HepG2 (cell line): ENCODE results near the gene CCDC192. TPM values are rescaled to one million over a fixed set of nuclear protein-coding genes. Genes with fewer than 3 reads are reported as not detected.

Experiments
- ATAC-seq: fragments of 200-7000 bp; cut with Tn5 transposase; 3 replicates; pipeline ENCODE4 v1.9.1; 2020; ENCODE audit warnings: mild to moderate bottlenecking, moderate library complexity
- BruUV-seq: library from RNA; stranded (reverse); fragments of 400-500 nt; replicated peaks from 2 replicates; lab custom pipeline; 2021; lab: Mats Ljungman, UMichigan
- CTCF ChIA-PET: fragments of 300-600 bp; formaldehyde crosslinking; extraction: SDS; loops from one replicate; lab custom pipeline; 2021; ENCODE audit warnings: low total read pairs, inconsistent platforms, low intra/inter-chr PET ratio; lab: Yijun Ruan, JAX
- POLR2A ChIA-PET: fragments of 350-600 bp; sonication (Branson Sonifier 250); formaldehyde crosslinking; loops from one replicate; lab custom pipeline; 2020; ENCODE audit warnings: antibody characterized with exemption, inconsistent platforms; lab: Yijun Ruan, JAX
- DNase-seq: peaks from one replicate; pipeline ENCODE4 v3.0.0-alpha.2; 2015; ENCODE audit warnings: low spot score
- FAIRE-seq: peaks from 3 replicates; lab custom pipeline; 2011; peaks lifted over from hg19 to GRCh38; lab: Jason Lieb, UNC
- H2AFZ ChIP-seq: one replicate; pipeline ENCODE4 v1.6.1; 2011; ENCODE audit warnings: low read length, inconsistent platforms
- H3K27ac ChIP-seq: fragments of 300-600 bp; 3 replicates; pipeline ENCODE4 v1.8.0; 2011; ENCODE audit warnings: mixed run types, mild to moderate bottlenecking, mixed read lengths, low read length, inconsistent platforms; ENCODE audit not compliant: insufficient read depth; ENCODE audit errors: extremely low read length
- H3K27me3 ChIP-seq, 2 experiments: fragments of 200-600 bp in 1 of 2; 2 replicates in 1 of 2; 3 replicates in 1 of 2; pipeline versions ENCODE4 v1.6.0 to v1.8.0; 2011; ENCODE audit warnings: low read length in 2 of 2, mild to moderate bottlenecking in 2 of 2, moderate library complexity in 2 of 2, inconsistent platforms in 1 of 2; ENCODE audit not compliant: insufficient read depth in 2 of 2, control insufficient read depth in 1 of 2
- H3K36me3 ChIP-seq, 2 experiments: fragments of 200-600 bp in 1 of 2; replicated peaks in 1 of 2; 2 replicates in 1 of 2; 3 replicates in 1 of 2; pipeline versions ENCODE4 v1.5.1 to v1.8.0; 2011; ENCODE audit warnings: low read length in 2 of 2, inconsistent platforms in 1 of 2; ENCODE audit not compliant: insufficient read depth in 2 of 2, control insufficient read depth in 1 of 2
- H3K4me1 ChIP-seq: 2 replicates; pipeline ENCODE4 v1.5.1; 2012; ENCODE audit warnings: low read length, inconsistent platforms; ENCODE audit not compliant: insufficient read depth
- H3K4me2 ChIP-seq: 2 replicates; pipeline ENCODE4 v1.6.0; 2011; ENCODE audit warnings: low read depth, low read length, inconsistent platforms
- H3K4me3 ChIP-seq, 3 experiments: fragments of 200-600 bp in 1 of 3; sonication (generic), shearing (Covaris generic) in 1 of 3; replicated peaks in 1 of 3; 2 replicates each; pipeline ENCODE4 v1.5.1; 2011 to 2016; ENCODE audit warnings: low read length in 3 of 3, inconsistent platforms in 2 of 3, low read depth in 2 of 3, mild to moderate bottlenecking in 2 of 3, control low read depth in 1 of 3, mixed read lengths in 1 of 3; ENCODE audit not compliant: insufficient read depth in 1 of 3
- H3K79me2 ChIP-seq: one replicate; pipeline ENCODE4 v1.6.1; 2011; ENCODE audit warnings: low read length, inconsistent platforms; ENCODE audit not compliant: insufficient read depth
- H3K9ac ChIP-seq: 2 replicates; pipeline ENCODE4 v1.6.0; 2011; ENCODE audit warnings: mild to moderate bottlenecking, low read depth, low read length, inconsistent platforms; ENCODE audit not compliant: insufficient read depth
- H3K9me3 ChIP-seq: 2 replicates; pipeline ENCODE4 v1.5.1; 2012; ENCODE audit warnings: mild to moderate bottlenecking, low read length
- H4K20me1 ChIP-seq: 2 replicates; pipeline ENCODE4 v1.6.0; 2011; ENCODE audit warnings: inconsistent platforms, mild to moderate bottlenecking, low read length, moderate library complexity; ENCODE audit not compliant: insufficient read depth
- ADNP ChIP-seq: sonication (generic); formaldehyde crosslinking; IDR thresholded peaks from 2 replicates; pipeline ENCODE4 v1.4.0; 2020; ENCODE audit warnings: missing genetic modification reagents
- CBX1 ChIP-seq: IDR thresholded peaks from one replicate; pipeline ENCODE4 v1.6.1; 2016; ENCODE audit warnings: antibody characterized with exemption, low read depth
- HES4 ChIP-seq: sonication (generic); formaldehyde crosslinking; IDR thresholded peaks from 2 replicates; pipeline ENCODE4 v1.9.0; 2021; ENCODE audit warnings: mild to moderate bottlenecking, missing genetic modification reagents, borderline replicate concordance
- SOX6 ChIP-seq, 2 experiments: fragments of 450-650 bp in 1 of 2; sonication (generic) in 1 of 2; formaldehyde crosslinking in 1 of 2; IDR thresholded peaks; 2 replicates each; pipeline versions ENCODE4 v1.4.0 to v1.6.1; 2017 to 2020; ENCODE audit warnings: antibody characterized with exemption in 1 of 2, mild to moderate bottlenecking in 1 of 2, missing genetic modification reagents in 1 of 2
- ZIK1 ChIP-seq: sonication (generic); formaldehyde crosslinking; IDR thresholded peaks from 2 replicates; pipeline ENCODE4 v1.5.0; 2020; ENCODE audit warnings: mild to moderate bottlenecking, low read depth, missing genetic modification reagents, borderline replicate concordance
- ZNF343 ChIP-seq: sonication (generic); formaldehyde crosslinking; IDR thresholded peaks from 2 replicates; pipeline ENCODE4 v1.4.0; 2020; ENCODE audit warnings: mild to moderate bottlenecking, missing genetic modification reagents
- WGBS: methylation state at CpG from one replicate; pipeline ENCODE4 v1.1.6; 2017; ENCODE audit warnings: low lambda C conversion rate; 5-methylcytosine and 5-hydroxymethylcytosine counted together
- in situ Hi-C: cut with HindIII; loops from 2 replicates; pipeline ENCODE4 v1.10.0; 2017; ENCODE audit warnings: low pct_unique_long_range_greater_than_20kb; ENCODE audit not compliant: extremely low pct_ligation_motif_present
- intact Hi-C: fragments of 100-400 bp; cut with micrococcal nuclease; formaldehyde crosslinking; loops from one replicate; pipeline ENCODE4 v1.10.0; 2022; ENCODE audit not compliant: unreplicated experiment
- polyA plus RNA-seq, 8 experiments: library from polyadenylated mRNA; depleted of rRNA in 3 of 8; stranded (reverse) in 7 of 8; unstranded in 1 of 8; fragments of >200 nt; fragmentation: Illumina TruSeq in 4 of 8; extraction: Trizol in 4 of 8; gene quantifications; 2 replicates each; pipeline versions ENCODE4 v1.2.1 to v1.2.3, GENCODE V29; 2011 to 2016; ENCODE audit warnings: low read depth in 4 of 8, missing spikeins in 1 of 8, mixed read lengths in 1 of 8; ENCODE audit not compliant: insufficient read depth in 1 of 8
- total RNA-seq, 5 experiments: library from RNA; depleted of rRNA; stranded (reverse); fragments of >200 nt; fragmentation: Illumina TruSeq; extraction: Trizol; gene quantifications; 2 replicates each; pipeline ENCODE4 v1.2.3, GENCODE V29; 2016; ENCODE audit warnings: low read depth in 1 of 5
- TF ChIP-seq, protein P1 (sequence below): sonication (generic); formaldehyde crosslinking; IDR thresholded peaks from 2 replicates; pipeline ENCODE4 v1.5.0; 2020; ENCODE audit warnings: mild to moderate bottlenecking, missing genetic modification reagents, borderline replicate concordance
- TF ChIP-seq, protein P2 (sequence below), 2 experiments: sonication (generic) in 1 of 2; formaldehyde crosslinking in 1 of 2; IDR thresholded peaks; 2 replicates each; pipeline versions ENCODE4 v1.6.1 to v1.9.0; 2014 to 2022; ENCODE audit warnings: antibody characterized with exemption in 1 of 2, borderline replicate concordance in 1 of 2, inconsistent platforms in 1 of 2, low read depth in 1 of 2, missing genetic modification reagents in 1 of 2

Gene CCDC192
- total and polyA plus RNA-seq, 2 of the 13 experiments (the other 11 are each of a cell fraction or from before 2014, with no cell fraction given), result not detected

GRCh38 chr5:127940854-127941253 lies 237.7 kb downstream of the CCDC192 start:
- no peaks in the 10 kb centered on the region for H4K20me1 ChIP-seq
- H3K4me2 ChIP-seq, result no peak overlapping the region
- no peak for TF ChIP-seq ZIK1 (CRISPR knock-in tag)
- TF ChIP-seq ADNP (CRISPR knock-in tag), result no peak
- TF ChIP-seq, protein P1, sequence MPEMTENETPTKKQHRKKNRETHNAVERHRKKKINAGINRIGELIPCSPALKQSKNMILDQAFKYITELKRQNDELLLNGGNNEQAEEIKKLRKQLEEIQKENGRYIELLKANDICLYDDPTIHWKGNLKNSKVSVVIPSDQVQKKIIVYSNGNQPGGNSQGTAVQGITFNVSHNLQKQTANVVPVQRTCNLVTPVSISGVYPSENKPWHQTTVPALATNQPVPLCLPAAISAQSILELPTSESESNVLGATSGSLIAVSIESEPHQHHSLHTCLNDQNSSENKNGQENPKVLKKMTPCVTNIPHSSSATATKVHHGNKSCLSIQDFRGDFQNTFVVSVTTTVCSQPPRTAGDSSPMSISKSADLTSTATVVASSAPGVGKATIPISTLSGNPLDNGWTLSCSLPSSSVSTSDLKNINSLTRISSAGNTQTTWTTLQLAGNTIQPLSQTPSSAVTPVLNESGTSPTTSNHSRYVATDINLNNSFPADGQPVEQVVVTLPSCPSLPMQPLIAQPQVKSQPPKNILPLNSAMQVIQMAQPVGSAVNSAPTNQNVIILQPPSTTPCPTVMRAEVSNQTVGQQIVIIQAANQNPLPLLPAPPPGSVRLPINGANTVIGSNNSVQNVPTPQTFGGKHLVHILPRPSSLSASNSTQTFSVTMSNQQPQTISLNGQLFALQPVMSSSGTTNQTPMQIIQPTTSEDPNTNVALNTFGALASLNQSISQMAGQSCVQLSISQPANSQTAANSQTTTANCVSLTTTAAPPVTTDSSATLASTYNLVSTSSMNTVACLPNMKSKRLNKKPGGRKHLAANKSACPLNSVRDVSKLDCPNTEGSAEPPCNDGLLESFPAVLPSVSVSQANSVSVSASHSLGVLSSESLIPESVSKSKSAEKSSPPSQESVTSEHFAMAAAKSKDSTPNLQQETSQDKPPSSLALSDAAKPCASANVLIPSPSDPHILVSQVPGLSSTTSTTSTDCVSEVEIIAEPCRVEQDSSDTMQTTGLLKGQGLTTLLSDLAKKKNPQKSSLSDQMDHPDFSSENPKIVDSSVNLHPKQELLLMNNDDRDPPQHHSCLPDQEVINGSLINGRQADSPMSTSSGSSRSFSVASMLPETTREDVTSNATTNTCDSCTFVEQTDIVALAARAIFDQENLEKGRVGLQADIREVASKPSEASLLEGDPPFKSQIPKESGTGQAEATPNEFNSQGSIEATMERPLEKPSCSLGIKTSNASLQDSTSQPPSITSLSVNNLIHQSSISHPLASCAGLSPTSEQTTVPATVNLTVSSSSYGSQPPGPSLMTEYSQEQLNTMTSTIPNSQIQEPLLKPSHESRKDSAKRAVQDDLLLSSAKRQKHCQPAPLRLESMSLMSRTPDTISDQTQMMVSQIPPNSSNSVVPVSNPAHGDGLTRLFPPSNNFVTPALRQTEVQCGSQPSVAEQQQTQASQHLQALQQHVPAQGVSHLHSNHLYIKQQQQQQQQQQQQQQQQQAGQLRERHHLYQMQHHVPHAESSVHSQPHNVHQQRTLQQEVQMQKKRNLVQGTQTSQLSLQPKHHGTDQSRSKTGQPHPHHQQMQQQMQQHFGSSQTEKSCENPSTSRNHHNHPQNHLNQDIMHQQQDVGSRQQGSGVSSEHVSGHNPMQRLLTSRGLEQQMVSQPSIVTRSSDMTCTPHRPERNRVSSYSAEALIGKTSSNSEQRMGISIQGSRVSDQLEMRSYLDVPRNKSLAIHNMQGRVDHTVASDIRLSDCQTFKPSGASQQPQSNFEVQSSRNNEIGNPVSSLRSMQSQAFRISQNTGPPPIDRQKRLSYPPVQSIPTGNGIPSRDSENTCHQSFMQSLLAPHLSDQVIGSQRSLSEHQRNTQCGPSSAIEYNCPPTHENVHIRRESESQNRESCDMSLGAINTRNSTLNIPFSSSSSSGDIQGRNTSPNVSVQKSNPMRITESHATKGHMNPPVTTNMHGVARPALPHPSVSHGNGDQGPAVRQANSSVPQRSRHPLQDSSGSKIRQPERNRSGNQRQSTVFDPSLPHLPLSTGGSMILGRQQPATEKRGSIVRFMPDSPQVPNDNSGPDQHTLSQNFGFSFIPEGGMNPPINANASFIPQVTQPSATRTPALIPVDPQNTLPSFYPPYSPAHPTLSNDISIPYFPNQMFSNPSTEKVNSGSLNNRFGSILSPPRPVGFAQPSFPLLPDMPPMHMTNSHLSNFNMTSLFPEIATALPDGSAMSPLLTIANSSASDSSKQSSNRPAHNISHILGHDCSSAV, result no peak
- no peak for TF ChIP-seq HES4 (CRISPR knock-in tag)
- no peak for TF ChIP-seq CBX1
- TF ChIP-seq ZNF343, result no peak
- TF ChIP-seq, protein P2, sequence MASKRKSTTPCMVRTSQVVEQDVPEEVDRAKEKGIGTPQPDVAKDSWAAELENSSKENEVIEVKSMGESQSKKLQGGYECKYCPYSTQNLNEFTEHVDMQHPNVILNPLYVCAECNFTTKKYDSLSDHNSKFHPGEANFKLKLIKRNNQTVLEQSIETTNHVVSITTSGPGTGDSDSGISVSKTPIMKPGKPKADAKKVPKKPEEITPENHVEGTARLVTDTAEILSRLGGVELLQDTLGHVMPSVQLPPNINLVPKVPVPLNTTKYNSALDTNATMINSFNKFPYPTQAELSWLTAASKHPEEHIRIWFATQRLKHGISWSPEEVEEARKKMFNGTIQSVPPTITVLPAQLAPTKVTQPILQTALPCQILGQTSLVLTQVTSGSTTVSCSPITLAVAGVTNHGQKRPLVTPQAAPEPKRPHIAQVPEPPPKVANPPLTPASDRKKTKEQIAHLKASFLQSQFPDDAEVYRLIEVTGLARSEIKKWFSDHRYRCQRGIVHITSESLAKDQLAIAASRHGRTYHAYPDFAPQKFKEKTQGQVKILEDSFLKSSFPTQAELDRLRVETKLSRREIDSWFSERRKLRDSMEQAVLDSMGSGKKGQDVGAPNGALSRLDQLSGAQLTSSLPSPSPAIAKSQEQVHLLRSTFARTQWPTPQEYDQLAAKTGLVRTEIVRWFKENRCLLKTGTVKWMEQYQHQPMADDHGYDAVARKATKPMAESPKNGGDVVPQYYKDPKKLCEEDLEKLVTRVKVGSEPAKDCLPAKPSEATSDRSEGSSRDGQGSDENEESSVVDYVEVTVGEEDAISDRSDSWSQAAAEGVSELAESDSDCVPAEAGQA (IDR thresholded peaks at IDR 0.05; ENCODE audit: low read depth), result no peak
- TF ChIP-seq, protein P2 (CRISPR knock-in tag; IDR thresholded peaks at IDR 0.05; ENCODE audit: borderline replicate concordance), result no peak
- no peak for TF ChIP-seq SOX6 (IDR thresholded peaks at IDR 0.05)
- no peak for TF ChIP-seq SOX6 (CRISPR knock-in tag; IDR thresholded peaks at IDR 0.05)

More at GRCh38 chr5:127940854-127941253, 237.7 kb downstream of the CCDC192 start:
- in situ Hi-C loops, result no loop called here
- Histone ChIP-seq H3K79me2 (no peaks in the 10 kb centered on the region), H2AFZ (no peak overlapping the region), H3K27me3 (no peaks in the 10 kb centered on the region), H3K4me1 (peaks cover 16% of the 10 kb centered on the region), H3K4me3 (no peak overlapping the region), H3K9me3 (no peaks in the 10 kb centered on the region), H3K36me3 (no peaks in the 10 kb centered on the region), H3K27ac (no peak overlapping the region), H3K9ac (no peak overlapping the region)
- ChIA-PET CTCF (no interaction called here), POLR2A (no interaction called here)
- intact Hi-C loops, result no loop called here
- ATAC-seq, result no peak
- DNase-seq, result no peak
- BruUV-seq, result no TSS peak
- no peak for FAIRE-seq
- 65% methylated on average over 1 of the region's 1 CpG for WGBS
